GM18870 (cell line): ENCODE measurements around the gene KCND3.

ENCODE experiments used
- ATAC-seq: cut with Tn5 transposase; IDR thresholded peaks from one replicate; pipeline ENCODE4 v1.9.1; 2021; ENCODE audit warnings: moderate library complexity; ENCODE audit not compliant: unreplicated experiment

KCND3 gene

DNA sequence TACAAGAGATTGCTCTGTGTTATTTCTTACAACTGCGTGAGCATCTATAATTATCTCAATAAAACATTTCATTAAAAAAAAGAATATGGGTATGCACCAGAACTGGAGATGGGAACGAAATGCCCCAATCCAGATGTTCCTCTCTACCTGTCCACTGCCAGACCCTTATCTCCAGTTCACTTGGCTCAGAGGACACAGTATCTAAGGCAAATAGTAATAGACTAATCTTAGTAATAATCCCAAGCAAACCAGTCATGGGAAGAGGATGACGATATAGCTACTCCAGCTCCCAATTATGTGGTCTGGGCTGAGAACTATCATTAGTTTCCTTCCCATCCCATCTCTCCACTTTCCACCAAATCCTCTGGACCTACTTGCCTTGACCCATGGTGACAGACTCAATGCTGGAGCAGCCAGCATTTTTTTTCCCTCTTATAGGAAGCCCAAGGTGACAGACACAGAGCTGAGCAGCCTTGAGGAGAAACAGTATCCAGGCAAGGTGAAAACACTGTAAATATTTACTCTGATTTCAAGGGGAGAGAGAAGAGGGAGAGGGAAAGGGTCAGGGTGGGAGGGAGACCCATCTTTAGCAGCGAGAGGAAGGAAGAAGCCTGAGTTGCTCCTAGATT lies 205.1 kb downstream of the KCND3 start:
- no peak for ATAC-seq

DNA sequence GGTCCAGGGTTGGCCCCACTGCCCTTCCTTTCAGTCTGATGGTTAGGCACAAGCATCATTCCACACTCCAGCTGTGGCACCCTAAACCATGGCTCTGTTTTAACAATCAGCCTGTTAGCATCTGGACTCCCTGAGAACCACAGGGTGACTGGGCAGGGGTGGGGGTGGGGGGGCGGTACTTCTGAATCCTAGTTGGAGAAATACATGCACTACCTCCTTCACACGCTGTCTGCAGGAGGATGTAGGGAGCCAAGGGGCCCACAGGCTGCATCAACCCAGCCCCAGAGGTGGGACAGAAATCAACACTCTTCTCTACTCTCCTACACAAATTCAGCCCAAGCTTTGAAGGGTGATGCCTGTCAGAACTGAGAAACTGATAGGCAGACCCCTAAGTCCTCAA lies 209.9 kb downstream of the KCND3 start:
- no peak for ATAC-seq

DNA sequence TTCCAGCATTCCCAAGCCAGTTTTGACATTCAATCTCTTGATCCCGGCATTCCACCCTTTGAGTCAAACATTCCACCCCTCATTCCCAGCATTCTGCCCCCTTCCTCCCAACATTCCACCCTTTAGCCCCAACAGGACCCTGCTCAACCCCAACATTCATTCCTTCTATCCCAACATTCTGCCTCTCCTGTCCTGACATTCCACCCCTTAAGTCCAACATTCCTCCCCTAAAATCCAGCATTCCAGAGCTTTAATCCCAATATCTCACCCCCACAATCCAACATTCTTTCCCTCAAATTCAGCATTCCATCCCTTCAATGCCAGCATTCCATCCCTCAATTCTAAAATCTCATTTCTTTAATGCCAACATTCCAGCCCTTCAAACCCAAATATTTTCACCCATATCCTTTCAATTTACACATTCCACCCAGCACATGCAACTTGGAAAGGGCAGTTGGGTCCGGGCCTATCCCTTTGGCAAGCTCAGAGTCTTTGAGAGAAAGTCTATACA lies 210.9 kb downstream of the KCND3 start:
- no peak for ATAC-seq

DNA sequence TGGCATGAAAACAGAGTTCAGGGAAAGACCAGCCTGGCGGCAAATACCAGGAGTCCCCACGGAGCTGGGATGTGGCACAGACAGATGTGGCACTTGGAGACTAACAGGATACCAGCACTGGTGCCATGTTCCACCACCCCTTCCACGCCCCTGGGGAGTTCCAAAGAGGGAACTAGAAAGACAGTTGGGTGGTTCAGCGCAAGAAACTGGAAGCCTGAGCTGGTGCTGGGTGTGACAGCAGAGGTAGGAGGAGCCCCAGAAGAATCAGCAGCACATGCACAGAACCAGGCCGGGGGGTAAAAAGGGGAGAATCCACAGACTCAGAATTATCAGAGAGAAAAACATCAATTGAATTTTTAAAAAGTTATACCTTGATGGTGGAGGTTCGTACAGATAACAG lies 211.4 kb downstream of the KCND3 start:
- no peak for ATAC-seq

DNA sequence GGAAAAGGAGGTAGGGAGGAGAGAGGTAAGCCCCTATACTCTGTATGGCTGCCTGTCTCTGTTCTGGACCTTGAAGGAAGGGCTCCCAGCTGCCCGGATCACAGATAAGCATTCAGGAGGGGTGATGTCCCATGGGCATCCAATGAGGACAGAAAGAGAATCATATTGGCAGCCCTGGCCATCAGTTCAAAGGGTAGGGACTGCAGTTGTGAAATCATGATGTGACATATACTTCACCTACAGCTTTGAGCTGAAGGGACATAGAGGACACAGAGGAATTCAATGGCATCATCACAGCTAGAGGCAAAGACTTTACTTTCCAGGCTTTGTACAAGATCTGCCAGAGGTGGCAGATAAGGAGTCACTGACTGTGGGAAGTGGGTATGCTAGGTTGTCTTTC lies 212.2 kb downstream of the KCND3 start:
- ATAC-seq = no peak

DNA sequence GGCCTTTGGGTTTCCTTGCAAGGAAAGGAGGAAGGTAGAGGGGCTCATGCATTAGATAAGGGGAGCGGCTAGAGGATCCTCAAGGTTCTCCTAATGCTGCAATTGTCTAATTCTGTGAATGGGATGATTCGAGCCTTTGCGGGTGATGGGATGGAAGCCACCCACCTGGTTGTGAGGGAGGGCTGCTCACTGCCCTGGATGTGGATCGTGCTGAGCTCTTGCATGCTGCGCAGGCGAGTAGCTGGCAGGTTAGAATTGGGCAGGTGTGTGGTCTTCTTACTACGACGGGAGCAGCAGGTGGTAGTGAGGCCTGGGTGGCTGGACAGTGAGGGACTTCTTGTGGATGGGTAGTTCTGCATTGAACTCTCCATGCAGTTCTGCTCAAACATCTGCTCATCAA lies 212.6 kb downstream of the KCND3 start:
- ATAC-seq = no peak

DNA sequence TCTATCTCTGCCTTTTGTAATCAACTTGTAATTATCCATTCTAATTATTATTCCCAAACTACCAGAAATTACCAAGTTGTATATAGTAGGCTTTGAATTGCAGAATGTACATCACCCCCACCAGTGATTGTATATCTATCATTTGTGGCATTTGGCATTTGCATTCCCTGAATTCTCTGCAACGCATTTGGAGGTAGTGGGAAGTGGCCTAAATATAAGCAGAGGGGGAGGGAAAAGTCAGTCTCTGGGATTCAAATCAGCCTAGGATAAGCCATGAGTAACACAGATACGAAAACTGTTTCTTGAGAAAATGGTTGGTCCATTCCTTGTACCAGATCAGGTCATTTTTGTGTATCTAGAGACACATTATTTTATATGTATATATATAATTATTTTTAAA lies 213.1 kb downstream of the KCND3 start:
- no peak for ATAC-seq

DNA sequence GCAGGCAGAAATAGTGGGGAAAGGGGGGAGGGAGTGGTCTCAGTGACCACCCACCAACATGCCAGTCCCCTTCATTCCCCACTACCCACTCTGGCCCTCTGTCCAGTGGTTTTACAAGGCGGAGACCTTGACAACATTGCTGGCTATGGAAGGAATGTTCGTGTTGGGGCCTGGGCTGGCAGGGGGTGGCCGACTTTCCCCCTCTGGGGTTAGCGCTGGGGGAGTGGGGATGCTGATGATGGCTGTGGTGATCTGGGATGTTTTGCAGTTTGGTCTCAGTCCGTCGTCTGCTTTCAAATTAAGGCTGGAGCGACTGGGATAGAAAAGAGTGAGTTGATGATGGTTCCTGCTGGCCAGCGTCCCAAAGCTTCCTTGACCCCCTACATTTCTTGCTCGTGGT lies 213.5 kb downstream of the KCND3 start:
- ATAC-seq = no peak

DNA sequence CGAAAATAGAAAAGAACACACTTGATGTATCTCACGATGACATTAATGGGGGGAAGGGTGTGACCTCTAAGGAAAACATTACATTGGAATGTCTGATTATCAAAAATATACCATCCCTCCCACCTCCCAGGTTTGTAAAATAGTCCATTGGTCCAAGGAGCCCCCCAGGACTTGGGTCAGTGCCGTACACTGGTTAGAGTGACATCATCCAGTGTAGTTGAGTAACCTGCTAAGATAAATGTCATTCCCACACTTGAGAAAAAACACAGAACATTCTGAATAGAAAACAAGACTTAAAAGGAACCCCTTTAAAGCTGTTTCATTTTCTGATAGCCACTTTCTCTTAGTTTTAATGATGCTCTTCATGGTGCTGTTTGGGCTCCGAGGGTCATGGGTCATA lies 218.6 kb downstream of the KCND3 start:
- no peak for ATAC-seq

DNA sequence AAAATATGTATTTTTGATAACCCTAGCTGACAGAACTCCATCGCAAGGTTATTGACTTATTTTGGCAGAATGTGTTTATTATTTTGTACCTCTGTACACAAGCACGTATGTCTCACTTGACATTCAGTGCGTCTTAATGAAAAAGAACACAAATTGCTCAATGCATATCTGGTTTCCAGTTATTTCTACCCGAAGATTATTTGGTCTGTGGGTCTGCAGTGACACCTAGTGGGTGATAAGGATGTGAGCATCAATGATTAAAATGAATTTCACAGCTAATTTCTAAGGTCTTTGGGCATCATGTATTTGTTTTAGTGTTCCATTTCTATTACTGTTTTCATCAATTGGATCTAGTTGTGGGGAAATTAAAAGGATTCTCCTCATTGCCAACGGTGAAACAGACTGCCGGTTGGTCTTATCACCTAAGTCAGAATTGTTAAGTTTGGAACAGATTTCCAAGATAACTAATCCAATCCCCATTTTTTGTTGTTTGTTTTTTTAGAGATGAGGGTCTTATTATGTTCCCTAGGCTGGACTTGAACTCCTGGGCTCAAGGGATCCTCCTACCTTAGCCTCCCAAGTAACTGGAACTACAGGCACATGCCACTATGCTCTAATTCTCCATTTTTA lies 219.8 kb downstream of the KCND3 start:
- no peak for ATAC-seq

DNA sequence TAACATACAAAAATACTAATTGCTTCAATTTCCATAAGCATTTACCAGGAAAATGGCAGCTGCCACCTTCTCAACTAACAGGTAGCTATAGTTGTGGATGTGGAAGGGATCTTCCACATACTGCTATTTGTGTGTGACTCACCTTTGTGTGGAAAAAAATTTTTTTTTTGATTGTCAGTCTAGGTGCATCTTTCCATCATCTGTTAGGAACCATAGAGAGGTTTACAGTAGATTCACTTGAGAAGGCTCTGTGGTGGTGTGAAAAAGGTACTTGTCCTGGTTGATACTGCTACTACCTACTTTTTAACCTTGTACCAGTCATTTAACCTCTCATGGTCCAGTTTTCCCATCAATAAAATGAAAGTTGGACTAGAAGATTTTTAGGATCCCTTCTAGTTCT lies 220.8 kb downstream of the KCND3 start:
- no peak for ATAC-seq

DNA sequence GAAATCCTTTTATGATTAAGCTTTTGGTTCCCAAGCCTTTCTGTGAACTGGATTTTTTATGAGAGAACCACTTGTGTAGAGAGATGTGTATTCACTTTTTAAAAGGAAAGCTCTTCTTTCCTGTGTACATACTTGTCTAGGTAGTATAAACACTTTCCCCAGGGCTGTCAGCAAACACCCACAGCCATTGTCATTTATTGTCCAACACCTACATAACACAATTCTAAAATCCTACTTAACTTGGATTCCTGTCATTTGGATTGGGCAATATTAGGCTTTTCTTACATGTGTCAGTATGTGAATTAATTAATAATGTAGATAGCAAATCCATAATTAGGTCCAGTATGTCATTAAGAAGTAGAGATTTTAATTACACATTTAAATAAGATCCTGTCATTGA lies 221.4 kb downstream of the KCND3 start:
- ATAC-seq = no peak

DNA sequence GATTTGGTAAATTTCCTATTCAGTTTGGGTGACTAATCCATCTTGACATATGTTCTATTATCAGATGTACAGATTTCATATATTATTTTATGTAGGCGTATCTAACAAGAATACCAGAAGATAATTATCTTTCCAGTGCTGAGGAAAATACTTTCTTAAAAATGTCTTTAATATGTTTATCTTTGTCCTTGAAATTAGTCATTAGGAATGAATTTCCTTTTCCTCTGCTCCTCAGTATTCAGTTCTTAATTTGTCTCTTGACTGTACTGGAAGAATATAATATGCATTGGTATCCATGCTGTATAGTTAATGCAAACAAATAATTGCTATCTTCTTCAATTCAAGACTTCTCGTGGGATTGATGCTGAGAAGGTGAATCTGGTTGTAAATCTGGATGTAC lies 227.1 kb downstream of the KCND3 start:
- no peak for ATAC-seq

DNA sequence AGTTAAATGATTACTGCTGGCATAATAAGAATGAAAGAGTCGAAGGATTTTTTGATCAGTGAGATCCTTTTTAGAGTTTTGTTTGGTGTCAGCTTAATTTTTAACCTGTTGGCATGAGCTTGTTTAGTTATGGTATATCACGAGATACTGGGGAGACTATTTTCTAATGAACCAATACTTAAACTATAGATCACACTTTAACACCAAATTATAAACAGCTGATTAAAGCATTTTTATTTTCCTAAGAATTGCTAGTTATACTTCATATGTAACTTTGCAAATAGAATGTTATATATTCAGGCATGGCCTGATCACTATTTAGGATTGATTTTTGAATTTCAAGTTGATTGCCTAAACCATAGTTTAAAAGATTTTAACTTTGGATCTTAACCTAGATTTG lies 227.8 kb downstream of the KCND3 start:
- no peak for ATAC-seq

DNA sequence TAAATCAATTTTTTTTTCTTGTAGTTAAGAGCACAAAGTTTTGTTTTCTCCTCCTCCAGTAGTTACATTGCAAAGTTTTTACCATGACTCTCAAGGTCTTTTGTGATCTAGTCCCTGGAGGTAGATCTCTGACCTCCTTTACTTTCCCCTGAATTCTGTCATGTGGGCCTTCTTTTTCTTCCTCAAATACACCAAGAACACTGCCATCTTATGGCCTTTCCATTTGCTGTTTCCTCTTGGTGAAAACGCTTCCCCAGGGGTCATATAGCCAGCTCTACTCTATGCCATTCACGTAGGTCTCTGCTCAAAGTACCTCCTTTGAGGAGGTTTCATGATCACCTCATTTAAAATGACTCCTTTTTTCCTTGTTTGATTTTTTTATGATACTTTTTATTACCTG lies 231.1 kb downstream of the KCND3 start:
- ATAC-seq = no peak

DNA sequence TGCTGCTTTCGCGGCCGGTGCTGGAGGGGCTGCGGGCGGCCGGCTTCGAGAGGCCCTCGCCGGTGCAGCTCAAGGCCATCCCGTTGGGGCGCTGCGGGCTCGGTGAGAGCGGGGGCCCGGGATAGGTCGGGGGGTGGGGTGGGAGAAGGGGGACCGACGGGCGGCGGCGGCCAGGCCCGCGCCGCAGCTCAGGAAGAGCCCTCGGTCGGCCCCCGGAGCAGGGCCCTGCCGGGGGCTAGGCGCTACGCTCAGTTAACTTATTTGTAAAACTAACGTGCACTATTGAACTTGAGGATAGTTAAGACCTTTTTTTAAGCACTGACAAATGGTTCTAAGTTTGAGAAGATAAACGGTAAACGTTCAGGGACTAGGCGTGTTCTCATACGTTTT lies 233.3 kb downstream of the KCND3 start:
- ATAC-seq = no peak

DNA sequence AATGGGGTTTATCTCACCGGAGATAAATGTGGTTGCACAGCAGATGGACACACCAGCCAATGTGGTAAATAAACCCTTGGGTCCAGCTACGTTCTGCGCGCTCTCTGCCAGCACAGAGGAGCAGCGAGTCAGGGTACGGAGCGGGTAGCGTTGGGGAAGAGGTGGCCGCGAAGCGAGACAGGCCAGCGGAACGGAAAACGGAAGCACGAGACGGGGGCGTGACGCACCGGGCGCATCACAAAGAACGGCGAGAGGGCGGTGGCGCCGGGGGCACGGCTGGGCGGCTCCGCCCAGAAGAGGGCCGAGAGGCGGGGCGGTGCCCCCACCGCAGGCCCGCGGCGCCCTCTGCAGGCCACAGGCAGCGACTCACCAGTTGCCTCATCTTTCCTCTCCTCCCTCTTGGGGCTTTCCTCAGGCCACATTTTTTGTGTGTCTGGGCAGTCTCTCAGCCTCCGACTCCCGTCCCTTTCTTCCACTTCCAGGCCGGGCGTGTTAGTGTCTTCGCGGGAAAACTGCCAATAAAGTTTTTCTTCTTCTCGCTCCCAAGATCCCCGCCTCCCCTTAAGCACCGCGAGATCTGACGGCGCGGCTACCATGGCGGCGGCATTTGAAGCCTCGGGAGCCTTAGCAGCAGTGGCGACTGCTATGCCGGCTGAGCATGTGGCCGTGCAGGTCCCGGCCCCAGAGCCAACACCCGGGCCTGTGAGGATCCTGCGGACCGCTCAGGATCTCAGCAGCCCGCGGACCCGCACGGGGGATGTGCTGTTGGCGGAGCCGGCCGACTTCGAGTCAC lies 233.9 kb downstream of the KCND3 start, which contains the start of gene DDX20:
Gene DDX20 (plus strand): TSS at position 571 of the 793 bp plus-strand sequence. CDS start 24 bp downstream, at position 595.
- ATAC-seq = peak; percentile 78

DNA sequence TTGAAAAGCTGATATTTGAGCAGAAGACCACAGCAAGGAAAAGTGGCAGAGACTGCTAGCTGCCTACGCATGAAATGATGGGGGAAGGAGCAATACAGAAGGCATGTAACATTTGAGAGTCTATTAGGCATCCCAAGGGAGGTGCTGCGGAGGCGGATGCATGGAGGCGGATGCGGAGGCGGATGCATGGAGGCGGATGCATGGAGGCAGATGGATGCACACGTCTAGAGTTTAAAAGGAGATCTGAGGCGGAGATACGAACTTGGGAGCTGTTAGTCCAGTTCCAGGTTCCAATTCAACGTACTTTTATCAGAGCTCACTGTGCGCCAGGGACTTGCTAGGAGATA lies 234.5 kb downstream of the KCND3 start:
- ATAC-seq = no peak

DNA sequence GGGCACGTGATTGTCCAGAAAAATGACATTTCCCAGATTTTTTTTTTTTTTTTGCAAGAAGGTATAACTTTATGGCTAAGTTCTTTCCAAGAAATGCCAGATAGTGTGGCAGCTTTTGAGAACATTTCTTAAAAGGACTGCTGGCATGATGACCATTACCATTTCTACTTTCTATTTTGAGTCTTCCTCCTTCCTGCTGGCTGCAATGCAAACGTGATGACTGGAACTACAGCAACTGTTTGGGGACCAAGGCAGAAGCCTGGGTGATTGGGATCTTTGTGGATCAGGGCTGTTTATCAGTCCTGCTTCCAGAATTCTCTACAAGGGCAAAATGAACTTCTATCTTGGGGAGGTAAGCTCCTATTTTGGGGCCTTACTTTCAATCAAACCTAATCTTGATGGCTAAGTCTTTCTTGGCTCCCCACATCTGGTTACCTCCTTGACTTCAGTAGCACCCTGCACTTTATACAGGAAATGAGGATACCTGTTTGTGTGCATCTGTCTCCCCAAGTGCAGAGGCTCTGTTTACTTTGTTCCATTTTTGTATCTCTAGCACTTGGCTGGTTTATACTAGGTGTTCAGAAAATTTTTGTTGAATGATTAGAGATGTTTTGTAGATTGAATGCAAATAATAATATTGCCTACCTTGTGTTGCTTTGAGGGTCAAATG lies 237.4 kb downstream of the KCND3 start:
- ATAC-seq = no peak

DNA sequence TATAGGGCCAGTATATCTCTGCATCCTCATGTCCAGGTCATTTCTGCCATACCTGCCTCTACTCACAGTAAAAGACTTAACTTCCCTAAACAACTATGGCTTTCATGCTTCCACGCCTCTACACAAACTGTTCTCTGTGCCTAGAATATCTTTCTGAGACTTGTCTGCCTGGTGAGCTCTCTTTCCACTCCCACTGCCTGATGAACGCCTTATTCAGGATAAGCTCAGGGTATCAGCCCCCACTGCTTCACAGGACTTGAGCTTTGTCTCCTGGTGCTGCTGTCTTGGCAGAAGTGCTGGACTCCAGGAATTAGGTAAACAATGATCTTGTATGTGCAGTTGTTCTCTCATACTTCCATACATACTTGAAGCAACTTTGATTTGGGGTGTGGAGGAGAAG lies 238.6 kb downstream of the KCND3 start:
- no peak for ATAC-seq

DNA sequence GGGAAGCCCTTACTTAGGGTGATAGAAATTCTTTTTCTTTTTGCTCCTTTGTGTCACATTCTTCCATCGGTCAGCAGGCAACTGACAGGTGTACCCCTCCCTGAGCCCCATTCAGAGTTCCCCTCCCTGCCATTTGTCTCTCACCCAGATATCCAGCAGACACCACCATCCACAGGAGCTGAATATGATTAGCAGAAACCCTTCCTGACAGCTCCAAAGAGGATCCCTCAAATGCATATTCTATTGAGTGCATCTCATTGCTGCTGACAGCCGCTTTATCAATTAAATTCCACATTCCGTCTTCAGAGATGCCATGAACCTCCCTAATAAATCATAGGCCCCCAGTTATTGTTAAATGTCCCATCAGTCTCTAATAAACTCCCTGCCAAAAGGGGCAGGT lies 239.8 kb downstream of the KCND3 start:
- no peak for ATAC-seq

DNA sequence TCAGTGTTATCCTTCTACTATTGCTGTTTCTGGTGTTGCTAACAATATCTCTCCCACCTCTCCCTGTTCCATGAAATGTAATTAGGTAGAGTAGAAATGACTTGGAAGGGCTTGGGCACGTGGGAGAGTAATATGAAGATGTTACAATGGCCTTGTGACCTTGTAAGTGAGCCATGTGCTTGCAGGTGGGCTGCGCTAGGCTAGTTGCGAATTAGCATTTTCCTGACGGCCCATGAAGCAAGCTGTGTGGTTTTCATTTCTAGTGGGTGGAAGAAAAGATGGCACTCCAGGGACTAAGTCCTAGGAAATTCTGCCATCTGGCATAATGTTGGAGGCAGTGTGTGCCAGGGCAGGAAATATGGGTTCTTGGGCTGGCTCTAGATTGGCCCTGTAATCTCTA lies 241.5 kb downstream of the KCND3 start:
- no peak for ATAC-seq
